GM21447 (cell line): ENCODE data around the gene MYO3B.
"Not testable (repeated sequence)": the region's sequence is repeated elsewhere in the genome, so short reads cannot be mapped to it uniquely, and the experiment has no call there.

Experiments used
- ATAC-seq: cut with Tn5 transposase; IDR thresholded peaks from one replicate; pipeline ENCODE4 v1.9.1; 2021; ENCODE audit not compliant: unreplicated experiment

Gene MYO3B

GRCh38 chr2:170660409-170660808, 482.5 kb downstream of the MYO3B start:
- no peak for ATAC-seq

DNA sequence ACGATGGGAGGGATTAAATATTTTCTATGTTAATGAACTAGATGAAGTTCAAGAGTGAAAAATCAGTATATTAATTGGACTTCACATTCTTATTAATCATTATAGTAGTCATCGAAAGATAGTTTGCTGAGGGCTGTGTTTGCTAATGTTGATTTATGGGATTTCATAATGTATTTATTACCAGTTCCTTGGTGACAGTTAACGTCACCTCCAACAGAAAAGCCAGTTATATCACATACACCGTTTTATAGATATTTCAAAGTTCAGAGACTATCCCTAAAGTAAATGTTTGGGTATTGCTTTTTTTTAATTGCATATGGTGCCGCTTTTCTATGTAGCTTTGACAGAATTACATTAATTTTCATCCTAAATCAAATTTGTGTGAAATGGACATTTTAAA, 487.8 kb downstream of the MYO3B start:
- no peak for ATAC-seq

GRCh38 chr2:170669909-170670308, 492.0 kb downstream of the MYO3B start:
- no peak for ATAC-seq

DNA sequence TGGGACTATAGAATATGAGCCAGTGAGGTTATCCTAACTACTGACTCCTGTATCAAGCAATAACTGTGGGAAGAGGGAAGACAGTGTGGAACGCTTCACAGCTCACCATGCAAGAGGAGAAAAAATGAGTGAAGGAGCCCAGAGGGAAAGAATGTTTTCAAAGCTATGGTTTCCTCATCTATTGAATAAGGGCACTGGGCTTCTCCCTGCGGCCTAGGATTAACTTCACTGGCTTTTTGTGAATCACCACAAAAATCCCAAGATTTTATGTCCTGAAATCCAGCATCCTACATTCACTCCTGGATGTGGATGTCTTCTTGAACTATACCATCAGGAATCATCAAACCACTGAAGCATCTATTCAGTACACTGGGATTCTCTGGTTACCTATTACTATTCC, 492.7 kb downstream of the MYO3B start:
- no peak for ATAC-seq

- ATAC-seq = no peak
Observed at GRCh38 chr2:170671079-170671478, 493.1 kb downstream of the MYO3B start.

GRCh38 chr2:170674282-170674681, 496.3 kb downstream of the MYO3B start:
- not testable (repeated sequence) for ATAC-seq

DNA sequence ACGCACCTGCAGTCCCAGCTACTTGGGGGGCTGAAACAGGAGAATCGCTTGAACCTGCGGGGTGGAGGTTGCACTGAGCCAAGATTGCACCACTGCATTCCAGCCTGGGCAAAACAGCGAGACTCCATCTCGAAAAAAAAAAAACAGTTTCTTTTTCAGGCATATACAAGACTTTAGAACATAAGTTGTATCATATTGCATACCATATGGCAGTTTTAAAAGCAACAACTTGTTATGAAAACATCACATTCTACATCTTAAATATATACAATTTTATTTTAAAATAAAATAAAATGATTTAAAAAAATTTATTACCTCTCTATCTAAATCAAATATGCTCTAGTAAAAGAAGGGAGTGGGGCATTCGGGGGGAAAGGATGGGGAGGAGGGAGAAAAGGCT, 497.8 kb downstream of the MYO3B start:
- ATAC-seq = no peak

GRCh38 chr2:170679607-170680079, 501.7 kb downstream of the MYO3B start:
- no peak for ATAC-seq

DNA sequence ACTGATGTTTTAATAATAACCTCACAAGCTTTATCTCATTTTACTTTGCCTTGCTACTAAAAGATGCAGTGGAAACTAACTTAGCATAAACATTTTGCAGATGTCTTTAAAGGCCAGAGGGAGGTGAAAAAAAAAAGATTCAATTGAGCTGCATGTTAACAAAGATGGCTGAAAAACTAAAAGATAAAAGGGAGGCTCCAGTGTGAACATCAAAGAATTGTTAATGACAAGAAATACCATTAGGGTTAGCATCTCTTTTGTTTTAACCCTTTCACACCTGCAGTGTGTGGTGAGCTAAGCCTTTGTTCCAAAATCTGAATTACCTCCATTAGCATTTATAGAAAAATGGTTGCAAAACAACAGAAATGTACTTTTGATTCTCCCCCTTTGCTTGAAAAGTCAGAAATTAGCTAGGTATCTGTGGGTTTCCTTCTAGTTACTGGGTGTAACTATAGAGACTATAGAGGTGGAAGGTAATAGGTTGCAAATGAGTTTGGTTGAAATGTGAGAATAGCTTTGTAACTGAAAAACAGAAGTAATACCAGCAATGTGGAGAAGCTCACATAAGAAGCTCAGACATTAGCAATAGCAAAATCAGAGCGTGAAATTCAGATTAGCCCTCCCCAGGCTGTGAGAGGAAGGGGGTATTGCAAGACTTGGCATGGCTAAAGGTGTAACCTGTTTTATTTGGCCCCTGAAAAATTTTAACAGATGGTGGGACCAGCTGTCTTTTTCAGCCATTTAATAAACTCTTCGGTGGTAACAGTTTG, 502.4 kb downstream of the MYO3B start:
- peak; percentile 86 for ATAC-seq

GRCh38 chr2:170681311-170681710, 503.4 kb downstream of the MYO3B start:
- no peak for ATAC-seq

DNA sequence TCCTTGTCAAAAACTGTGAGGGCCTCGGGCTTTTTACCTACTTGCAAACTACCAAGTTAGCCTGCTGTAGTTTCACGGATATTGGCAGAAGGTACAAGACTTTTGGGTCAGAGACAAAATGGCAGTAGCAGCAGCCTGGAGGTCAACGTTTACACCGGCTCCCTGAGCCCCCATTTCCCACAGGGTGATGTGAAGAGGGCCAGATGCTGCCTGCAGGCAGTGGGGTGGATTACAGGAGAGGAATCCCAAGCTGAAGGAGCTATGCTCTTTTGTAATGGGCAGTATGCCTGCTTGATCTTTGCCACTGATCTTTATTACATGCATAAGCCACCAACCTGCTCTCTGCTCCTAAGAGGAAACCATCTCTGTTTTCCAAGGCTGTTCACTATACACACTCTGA, 507.6 kb downstream of the MYO3B start:
- no peak for ATAC-seq

DNA sequence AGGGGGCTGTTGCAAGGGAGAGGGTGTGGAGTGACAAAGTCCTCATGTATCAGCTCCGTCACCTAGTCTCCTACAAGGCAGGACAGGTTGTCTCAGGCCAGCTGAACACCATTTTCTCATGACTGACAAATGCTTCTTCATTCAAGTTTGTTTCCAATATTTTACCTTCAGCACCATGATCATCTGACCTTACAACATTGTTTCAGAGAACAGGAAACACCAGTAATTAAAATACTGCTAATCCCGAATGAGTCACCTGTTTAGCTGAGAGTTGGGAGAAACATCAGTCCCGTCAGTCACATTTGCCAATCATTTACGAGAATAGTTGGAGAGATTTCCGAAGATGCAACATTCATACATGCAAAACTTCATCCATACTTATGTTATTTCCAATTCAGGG, 511.5 kb downstream of the MYO3B start:
- ATAC-seq = no peak

GRCh38 chr2:170690640-170691039, 512.7 kb downstream of the MYO3B start:
- ATAC-seq = no peak

- ATAC-seq = no peak
Observed at GRCh38 chr2:170694316-170694715, 516.4 kb downstream of the MYO3B start.

DNA sequence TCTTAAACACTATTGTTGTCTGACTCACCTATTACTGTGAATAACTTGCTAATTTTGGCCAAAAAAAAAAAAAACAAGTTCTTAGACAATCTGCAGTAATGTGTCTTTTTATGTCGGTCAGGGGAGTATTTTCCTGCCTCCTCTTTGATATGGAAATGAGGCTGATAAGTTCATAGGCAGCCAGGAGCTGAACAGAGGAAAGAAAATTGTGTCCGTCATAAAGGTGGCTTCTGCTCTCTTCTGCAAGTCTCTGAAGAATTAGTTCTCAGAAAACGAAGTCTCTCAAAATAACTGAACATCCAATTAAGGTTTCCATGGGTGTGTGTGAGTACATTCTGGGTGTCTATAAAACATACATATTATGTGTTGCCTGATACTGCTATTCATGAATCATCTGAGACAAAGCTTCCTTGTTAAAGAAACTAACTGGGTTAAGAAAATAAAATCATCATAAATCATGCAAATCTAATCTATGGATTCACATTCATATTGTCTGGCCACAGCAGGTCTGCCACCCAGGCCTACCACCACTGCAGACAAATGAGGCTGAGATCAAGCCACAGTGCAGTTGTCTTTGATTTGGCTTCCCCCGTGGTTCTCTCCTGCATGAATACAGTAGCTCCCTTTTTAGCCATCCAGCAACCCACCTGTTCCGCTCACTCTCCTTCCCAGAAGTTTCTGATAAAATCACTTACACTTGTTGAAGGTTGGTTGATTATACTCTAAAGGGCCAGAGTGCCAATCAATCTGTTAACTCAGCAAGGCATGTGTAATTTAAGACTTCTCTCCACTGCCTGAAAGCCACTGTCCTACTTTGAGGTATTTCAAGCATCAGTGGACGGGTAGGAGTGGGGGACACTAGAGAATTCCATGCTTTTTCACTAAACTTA, 517.8 kb downstream of the MYO3B start:
- no peak for ATAC-seq

DNA sequence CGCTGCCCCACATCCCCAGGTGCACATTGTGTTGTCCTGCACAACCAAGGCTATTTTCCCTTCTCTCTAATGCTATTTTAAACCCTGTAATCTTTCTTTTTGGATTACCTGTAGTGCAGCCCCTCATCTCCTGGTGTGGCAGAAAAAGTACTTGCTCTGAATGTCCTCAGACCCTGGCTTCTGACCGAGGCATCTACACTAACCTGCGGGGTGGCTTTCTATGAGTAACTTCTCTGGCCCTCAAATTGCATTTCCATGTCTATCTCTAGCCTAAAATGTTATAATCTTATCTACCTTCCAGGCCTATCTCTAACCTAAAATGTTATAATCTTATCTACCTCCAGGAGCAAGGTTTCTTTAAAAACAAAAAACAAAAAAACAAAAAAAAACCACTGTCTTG, 519.0 kb downstream of the MYO3B start:
- ATAC-seq = no peak

DNA sequence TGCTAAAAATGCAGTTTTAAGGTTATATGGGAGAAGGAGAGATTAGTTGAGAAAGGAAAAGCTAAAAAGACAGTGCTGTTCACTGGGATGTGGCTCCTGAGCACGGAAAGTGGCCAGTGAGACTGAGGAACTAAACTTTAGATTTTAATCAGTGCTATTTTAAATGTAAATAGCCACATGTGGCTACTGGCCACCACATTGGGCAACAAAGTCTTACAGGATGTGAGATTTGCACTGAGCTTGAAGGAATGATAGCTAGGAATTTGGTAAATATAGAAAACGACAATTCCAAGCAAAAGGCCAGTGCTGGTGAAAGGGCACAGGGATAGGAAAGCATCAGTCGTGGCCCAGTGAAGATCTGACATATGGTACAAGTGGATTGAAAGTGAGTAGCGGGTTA, 523.1 kb downstream of the MYO3B start:
- ATAC-seq = no peak

GRCh38 chr2:170703776-170704476, 526.0 kb downstream of the MYO3B start:
- no peak for ATAC-seq
